Posterior cingulate gyrus (tissue), 11 donors: ENCODE measurements around the gene HIRA.
"Not testable (repeated sequence)": the region's sequence is repeated elsewhere in the genome, so short reads cannot be mapped to it uniquely, and the experiment has no call there.

Experiments used
- DNase-seq, 10 donors: peaks; one replicate each; pipeline versions ENCODE4 v3.0.0 to v3.0.0-alpha.2; 2020 to 2021; ENCODE audit warnings: mixed read lengths in 3 of 10
- intact Hi-C: fragments of 100-400 bp; cut with DNase I; formaldehyde crosslinking; loops from one replicate; pipeline ENCODE4 v1.15.1; 2023

The HIRA gene

DNA sequence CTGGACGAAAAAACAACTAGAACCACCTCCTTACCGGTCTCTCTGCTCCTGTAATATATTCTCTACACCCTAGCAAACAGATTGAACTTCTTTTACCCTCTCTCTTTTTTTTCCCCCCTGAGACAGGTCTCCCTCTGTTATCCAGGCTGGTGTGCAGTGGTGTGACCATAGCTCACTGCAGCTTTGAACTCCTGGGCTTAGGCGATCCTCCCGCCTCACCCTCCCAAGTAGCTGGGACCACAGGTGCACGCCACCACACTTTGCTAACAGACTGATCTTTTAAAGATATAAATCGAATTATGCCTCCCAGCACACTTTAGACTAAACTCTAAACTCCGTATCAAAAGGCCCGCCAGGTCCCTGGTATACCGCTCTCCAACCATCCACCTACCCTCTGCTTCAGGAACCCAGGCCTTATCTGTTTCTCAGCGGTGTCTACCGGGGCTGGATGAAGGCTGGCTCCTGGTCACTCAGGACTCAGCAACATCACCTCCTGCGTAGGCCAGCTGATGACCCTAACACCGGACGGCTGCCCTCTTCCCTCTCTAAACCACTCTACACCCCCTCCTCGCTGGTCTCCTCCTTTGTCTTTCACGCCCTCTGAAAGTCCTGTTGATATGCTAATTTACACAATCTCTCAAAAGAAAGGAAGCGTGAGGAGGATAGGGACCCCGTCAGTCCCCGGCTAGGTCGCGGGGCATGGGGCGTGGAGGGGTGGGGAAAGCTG is 15.2 kb upstream of the HIRA start:
- no peak for DNase-seq
- intact Hi-C loops: loop anchor here (1.0 kb wide), 1 partner anchor 14 kb away; the partner anchor contains the start of gene MRPL40

DNA sequence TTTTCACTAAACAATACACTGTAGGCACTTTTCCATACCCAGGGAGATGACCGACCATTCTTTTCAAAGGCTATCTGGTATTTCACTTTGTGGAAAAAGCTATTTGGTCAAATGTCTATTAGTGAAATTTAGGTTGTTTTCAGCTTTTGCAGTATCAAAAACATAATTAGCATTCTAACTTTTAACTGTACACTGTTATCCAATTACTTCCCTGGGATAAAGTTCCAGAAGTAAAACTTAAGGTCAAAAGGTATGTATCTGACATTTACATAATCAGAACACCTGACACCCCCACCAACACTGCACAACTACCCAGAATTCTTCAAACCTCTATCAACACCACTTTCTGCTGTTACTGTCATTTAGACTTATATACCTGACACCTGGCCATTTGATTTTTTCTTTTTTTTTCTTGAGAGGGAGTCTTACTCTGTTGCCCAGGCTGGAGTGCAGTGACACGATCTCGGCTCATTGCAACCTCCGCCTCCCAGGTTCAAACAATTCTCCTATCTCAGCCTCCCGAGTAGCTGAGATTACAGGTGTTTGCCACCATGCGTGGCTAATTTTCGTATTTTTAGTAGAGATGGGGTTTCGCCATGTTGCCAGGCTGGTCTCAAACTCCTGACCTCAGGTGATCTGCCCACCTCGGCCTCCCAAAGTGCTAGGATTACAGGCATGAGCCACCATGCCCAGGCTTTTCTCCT is 13.9 kb upstream of the HIRA start:
- intact Hi-C loops: not testable (repeated sequence)

DNA sequence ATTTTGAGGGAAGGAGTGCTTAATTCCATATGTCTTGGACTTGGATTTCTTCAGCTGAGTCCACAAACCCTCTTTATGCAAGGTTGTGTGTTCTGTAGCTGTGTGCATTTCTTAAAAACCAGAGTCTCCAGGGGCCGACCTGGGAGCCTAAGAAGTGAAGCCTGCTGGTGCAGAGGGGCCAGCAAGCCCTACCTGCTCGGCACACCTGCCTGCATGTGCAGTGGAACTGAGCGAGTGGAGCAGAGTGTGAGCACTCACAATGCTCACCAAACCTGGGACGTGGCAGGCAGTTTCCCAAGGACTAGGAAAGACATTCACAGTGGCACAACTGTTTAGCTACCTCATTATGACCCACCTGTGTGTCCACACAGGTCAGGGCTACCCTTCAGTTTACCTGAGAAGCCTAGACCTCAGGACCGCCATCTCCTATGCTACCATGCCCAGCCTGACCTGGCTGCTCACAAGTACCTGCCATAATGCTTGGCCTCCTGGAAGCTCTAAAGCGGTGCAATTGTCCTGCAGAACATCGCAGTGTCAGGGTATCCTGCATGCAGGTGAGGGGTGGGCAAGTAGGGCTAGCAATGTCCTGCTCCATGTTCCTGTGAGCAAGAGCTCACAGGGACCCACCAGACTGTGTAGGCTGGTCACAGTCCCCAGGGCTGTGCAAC is 12.1 kb upstream of the HIRA start:
- intact Hi-C loops: no loop called here
- DNase-seq: no peak

More for the DNA sequence above, 13.9 kb upstream of the HIRA start:
- not testable (repeated sequence) for DNase-seq

DNA sequence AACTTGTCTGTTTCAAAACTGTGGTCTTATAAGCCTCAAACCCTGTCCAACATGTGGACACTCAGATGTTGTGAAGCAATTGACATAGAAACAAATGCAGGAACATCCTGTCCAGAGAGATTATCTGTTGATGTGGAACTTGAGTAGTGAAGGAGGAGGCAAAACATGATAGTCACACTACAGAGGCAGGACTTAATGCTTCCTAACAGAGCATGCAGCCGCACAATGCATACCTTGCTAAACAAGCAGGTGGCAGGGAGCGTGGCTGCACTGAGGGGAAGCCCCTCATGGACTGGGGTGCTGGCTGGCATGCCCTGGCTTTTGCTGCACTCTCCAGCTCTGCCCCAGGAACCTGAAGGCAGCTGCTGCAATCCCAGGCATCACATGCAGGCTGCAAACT is 10.6 kb upstream of the HIRA start:
- DNase-seq: no peak
- intact Hi-C loops: no loop called here

DNA sequence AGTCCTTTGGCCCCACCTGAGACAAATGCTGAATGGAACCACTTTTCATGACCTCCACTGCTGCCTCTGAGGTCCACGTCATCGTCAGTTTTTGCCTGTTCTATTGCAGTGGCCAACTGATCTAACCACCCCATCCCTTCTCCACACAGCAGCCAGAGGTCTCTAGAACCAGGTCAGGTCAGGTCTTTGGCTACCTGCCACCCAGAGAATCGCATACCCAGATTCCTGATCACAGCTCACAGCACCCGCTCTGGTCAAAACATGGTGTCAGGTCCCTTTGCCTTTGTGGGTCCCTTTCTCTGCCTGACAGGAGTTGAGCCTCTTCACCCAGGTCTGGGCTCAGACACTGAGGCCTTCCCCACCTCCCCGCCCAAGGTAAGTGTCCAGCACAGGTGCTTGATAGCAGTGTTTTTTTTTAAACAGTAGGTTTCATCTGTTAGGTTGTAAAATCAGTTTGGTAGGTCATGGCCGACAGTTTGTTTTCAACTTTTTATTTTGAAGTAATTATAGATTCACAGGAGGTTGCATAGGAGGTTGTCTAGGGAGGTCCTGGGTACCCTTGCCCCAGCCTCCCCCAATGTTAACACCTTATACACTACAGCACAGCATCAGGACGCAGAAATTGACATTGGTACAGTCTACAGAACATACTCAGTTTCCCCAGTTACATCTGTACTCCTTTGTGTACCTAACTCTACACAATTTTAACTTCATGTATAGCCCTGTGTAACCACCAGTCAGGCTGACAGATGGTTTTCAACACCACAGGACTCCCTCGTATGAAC is 9.1 kb upstream of the HIRA start:
- intact Hi-C loops: no loop called here
- no peak for DNase-seq

DNA sequence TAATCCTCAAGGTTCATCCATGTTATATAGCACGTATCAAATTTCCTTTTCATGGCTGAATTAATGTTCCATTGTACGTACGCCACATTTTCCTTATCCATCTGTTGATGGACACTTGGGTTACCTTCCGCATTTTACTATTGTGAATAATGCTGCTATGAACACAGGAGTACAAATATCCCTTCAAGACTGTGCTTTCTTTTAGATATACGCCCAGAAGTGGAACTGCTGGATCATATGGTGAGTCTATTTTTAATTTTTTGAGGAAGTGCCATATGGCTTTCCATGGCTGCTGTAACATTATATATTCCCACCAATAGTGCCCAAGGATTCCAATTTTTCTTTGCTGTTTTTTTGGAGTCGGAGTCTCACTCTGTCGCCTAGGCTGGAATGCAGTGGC is 6.8 kb upstream of the HIRA start:
- intact Hi-C loops: no loop called here
- DNase-seq: no peak

DNA sequence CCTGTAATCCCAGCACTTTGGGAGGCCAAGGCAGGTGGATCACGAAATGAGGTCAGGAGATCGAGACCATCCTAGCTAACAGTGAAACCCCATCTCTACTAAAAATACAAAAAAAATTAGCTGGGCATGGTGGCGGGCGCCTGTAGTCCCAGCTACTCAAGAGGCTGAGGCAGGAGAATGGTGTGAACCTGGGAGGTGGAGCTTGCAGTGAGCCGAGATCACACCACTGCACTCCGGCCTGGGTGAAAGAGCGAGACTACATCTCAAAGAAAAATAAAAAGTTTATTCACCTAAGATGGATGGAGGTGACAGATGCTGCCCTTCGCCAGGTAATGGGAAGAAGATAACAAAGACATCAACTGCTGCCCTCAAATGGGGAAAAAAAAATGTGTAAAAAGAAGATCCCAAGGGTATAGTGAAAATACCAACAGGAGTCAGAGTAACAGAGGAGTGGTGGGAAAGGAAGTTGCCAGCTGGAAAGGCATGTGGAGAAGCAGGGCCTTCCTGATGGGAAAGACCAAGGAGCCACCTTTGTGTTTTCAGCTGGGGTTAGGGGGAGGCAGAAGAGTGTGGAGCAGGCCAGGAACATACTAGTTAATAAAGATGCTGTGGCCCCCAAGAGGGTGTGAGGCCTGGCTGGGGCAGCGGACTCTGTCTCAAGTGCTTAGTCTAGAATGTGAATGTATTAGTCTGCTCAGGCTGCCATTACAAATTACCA is 5.1 kb upstream of the HIRA start:
- DNase-seq, intact Hi-C loops: not testable (repeated sequence)

DNA sequence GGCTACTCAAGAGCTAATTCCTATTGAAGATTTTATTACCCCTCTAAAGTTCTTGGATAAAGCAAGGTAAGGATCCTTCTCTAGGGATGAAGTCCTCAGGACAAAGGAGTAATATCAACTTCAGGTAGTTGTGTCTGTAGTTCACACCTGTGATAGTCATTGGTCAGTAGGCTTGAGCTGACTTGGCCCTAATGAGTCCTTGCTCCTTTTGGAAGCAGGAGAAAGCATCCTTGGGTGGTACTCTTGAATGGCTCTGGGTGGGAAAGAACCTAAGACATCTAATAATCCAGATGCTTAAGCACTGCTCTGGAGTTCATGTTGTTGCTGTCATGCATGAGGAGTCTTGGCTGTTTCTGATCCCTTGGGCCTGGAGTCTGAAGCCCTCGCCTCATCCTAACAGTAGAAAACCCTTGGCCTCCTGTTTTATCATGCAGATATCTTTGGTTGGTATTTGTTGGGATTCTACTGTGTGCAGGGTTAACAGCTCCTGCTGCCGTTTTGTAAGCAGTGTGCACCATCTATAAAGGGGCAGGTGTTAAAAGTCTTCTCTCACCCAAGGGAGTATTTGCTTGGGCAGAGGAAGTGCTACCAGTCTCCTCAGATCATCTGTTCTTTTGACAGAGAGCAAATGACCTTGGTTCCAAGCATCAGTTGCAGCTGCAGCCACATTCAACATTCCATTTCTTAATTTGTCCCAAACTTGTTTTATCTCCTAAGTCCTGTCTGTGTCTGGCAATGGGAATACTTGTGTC is 3.5 kb upstream of the HIRA start:
- intact Hi-C loops: loop anchor here (5.0 kb wide), 2 partner anchors 42 to 143 kb away; partner anchors contain the start of genes CDC45, CLTCL1 and UFD1
- DNase-seq: no peak

DNA sequence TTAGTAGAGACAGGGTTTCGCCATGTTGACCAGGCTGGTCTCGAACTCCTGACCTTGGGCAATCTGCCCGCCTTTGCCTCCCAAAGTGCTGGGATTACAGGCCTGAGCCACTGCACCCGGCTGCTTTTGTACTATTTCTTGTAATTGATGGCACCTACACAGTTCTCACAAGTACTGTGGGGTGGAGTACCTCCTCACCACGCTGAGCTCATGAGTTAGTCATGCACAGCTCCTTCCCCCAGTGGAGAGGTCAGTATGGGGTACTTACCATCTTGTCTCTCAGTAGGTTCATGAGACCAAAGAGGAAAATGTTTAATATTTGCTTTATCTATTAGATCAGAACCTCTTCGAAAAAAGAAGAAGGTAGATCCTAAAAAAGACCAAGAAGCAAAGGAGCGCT is 2.9 kb upstream of the HIRA start:
- no peak for DNase-seq

DNA sequence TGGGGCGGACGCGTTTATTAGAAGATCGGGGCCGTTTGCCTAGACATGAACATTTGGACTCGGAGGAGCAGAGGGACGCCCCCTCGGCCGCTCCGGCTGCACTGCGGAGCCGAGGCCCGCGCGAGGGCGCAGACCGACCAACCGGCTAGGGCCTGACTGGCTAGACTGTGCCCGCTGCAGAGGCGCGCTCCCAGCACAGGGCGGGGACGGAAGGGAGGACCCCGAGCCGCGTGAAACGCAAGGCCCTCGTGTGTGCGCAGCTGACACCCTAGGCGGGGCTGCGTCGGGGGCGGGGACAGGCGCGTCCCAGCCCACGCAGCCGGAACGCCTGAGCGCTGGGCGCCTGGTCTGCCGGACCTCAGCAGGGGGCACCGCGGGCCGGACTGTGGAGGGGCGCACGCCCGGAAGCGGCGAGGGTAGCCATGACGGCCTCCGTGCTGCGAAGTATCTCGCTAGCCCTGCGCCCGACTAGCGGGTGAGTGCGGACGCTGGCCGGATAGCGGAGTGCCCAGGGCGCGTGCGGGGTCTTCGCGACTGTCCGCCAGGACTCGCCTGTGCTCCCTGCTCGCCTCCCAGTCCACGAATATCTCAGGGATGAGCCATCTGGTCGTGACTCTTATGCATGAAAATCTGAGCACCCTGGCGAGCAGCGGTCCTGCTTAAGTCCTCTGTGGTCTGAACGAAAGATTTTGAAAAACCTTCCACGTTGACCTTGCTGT is 759 bp upstream of the HIRA start, which contains the start of gene MRPL40:
TSS of gene MRPL40 (plus strand) at position 413 of the 719 bp plus-strand sequence. CDS start at position 423, 10 bp downstream.
- intact Hi-C loops: loop anchor here (1.0 to 5.0 kb wide), 4 partner anchors 15 to 253 kb away; partner anchors contain the start of genes C22orf39, CDC45, CLTCL1 and UFD1
- DNase-seq: peak; percentile 86 to 99 (median 94)

More for the DNA sequence above, 2.9 kb upstream of the HIRA start:
- intact Hi-C loops: loop anchor here (5.0 kb wide), 2 partner anchors 43 to 142 kb away; partner anchors contain the start of genes CDC45, CLTCL1 and UFD1

DNA sequence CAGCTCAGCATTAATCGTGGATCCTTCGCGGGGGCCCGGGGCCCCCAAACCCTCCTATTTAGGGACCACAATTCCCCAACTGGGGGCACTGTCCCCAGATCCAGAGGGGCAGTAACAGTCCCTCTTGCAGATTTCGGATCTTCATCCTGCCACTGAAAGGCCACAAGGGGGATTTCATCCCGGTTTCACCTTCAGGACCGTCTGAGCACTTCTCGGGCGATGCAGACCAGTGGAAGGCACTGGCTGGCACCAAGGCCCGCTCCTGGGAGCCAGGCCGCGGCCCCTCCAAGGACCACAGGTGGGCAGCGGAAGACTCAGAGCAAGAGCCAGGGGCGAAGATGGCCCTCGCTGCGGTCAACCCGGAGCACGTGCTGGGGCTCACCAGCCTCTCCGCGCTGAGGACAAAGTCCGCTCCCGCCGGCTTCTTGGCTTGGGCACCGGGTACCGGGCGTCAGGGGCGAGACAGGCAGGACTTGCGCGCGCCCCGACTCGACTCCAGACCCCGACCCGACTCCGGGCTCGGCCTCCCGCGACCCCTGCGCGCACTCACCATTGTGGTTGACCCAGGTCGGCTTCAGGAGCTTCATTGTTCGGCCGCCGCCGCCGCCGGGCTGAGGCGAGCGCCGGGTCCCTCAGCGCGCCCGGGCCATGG is 517 bp downstream of the HIRA start:
- DNase-seq: peak in 3 of 10 donors; percentile 16 to 89 (median 88)
- intact Hi-C loops: loop anchor here (5.0 kb wide), 2 partner anchors 46 to 139 kb away; partner anchors contain the start of genes CDC45, CLTCL1 and UFD1

DNA sequence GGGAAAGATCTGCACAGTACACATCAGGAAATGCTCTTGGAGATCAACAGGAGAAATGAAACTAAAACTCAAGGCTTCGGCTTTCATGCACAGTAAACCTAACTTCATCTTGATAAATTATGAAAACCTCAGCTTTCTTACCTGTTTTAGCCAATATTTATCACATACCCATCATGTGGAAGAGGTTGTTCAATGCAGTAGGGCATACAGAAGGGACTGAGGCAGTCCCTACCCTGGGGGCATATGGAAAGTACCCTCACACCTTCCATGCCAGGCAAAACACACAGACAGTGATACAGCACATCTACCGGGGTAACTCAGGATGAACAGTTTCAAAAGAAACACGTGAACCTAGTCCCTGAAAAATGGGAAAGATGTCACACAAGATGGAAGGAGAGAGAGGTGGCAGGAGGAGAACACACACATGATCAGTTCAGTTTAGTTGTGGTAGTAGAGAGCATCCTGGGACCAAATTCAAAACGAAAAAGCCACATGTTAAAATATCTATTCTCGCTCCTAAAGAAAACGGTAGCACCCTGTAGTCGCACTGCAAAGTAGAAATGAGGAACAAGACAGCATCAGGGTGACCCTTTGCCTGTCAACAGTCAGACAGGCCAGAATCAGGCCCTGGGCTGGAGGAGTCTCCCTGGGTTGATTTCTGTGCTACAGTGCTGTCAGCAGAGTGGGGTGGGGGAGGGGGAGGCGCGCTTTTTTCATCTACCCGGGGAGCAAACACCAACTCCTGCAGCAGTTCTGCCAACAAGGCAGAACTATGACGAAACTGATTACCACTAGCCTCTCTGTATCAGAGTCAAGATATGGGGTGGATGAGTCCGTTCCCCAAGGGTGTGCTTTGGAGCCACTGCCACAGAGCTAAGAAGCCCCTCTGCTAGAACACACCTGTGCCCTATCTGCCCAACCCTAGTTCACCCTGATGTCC is 1.3 kb downstream of the HIRA start:
- intact Hi-C loops: loop anchor here (5.0 kb wide), 2 partner anchors 47 to 138 kb away; partner anchors contain the start of genes CDC45, CLTCL1 and UFD1
- DNase-seq: no peak

DNA sequence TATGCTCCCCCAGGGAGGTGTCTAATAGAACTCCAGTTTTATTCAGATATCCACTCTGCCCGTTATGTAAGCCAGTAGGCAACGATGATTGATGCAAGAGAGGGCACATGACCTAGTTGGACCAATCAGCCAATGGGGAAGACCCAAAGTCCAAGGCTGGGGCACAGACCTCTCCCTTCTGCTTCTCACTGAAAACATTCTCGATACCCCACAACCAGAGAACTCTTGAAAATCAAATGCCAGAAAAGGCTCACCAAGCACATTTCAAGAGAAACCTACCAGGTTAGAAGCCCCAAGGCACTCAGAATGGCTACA is 7.4 kb downstream of the HIRA start:
- intact Hi-C loops: no loop called here
- DNase-seq: no peak

DNA sequence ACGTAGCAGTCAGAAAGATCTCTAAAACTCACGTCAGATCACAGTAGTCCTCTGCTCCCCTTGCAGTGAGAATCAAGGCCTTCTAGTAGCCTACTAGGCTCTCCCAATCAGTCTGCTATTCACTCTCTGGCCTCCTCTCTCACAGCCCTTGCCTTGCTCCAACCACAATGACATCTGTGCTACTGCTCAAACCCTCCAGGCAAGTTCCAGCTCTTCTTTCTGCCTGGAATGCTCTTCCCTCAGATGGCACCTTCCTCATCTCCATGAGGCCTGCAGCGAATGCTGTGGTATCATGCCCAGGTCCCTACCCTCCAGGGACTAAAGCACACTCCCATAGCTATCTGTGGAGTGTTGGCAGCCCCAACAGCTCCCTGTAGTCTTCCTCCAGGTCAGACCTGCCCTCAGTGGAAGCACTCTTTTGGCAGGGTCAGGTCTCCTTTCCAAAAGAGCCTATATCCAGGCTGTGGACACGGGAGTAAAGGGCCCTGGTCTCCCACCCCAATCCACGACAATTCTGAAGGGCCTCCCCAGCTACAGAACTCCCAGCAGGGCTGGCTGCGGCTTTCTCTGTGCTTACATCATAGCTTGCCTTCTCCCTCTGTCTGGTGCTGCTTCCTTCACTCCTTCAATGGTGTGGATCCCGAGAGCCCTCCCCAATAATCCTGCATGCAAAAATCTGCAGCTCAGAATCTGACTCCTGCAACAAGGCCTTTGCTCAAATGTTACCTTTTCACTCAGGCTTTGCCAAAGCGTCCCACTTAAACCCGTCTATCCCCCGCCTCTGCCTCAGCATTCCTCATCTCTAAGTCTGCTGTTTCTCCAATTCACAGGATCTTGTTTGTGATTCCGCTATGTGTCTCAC is 8.9 kb downstream of the HIRA start:
- DNase-seq: no peak
- intact Hi-C loops: no loop called here

DNA sequence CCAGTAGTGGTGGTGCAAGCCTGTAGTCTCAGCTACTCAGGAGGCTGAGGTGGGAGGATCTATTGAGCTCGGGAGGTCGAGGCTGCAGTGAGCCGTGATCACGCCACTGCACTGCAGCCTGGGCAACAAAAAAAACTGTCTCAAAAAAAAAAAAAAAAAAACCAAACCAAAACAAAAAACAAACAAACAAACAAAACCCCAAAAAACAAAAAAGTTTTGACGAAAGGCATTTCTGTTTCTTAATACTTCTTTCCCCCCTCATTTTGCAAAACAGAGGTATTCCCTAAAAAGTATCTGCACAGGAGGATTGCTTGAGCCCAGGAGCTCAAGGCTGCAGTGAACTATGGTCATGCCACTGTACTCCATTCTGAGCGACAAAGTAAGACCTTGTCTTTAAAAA is 11.2 kb downstream of the HIRA start:
- intact Hi-C loops: no loop called here
- no peak for DNase-seq
